Measurements from ENCODE around the gene BAD.
A peak's percentile ranks its signal among the peaks of the same experiment; 100 is the strongest.
"Not testable (repeated sequence)": the region's sequence is repeated elsewhere in the genome, so short reads cannot be mapped to it uniquely, and the experiment has no call there.

The BAD gene

GRCh38 chr11:64314805-64315561 is 30.5 kb upstream of the BAD start:
- DNase-seq, result no peak

GRCh38 chr11:64314146-64314804 is 29.8 kb upstream of the BAD start:
- DNase-seq, result no peak

- no peak for DNase-seq
Measured at GRCh38 chr11:64313491-64314145, 29.2 kb upstream of the BAD start.

GRCh38 chr11:64312947-64313346 is 28.5 kb upstream of the BAD start:
- DNase-seq, result no peak

GRCh38 chr11:64307795-64308194 is 23.3 kb upstream of the BAD start:
- DNase-seq, result not testable (repeated sequence)

- no peak for DNase-seq
Measured at GRCh38 chr11:64306876-64307622, 22.6 kb upstream of the BAD start.

- DNase-seq, result no peak
Measured at GRCh38 chr11:64306563-64306875, 22.1 kb upstream of the BAD start.

- DNase-seq, result peak; percentile 53
Measured at GRCh38 chr11:64305691-64306562, 21.5 kb upstream of the BAD start.

- peak; percentile 97 for DNase-seq
Measured at GRCh38 chr11:64305075-64305690, 20.7 kb upstream of the BAD start, which contains the start of gene ESRRA. Gene ESRRA (plus strand): TSS chr11:64305524. CDS start chr11:64307180, 1,656 bp downstream.

GRCh38 chr11:64304316-64305072 is 20.0 kb upstream of the BAD start:
- DNase-seq, result peak; percentile 88

GRCh38 chr11:64304032-64304315 is 19.5 kb upstream of the BAD start:
- DNase-seq, result no peak

- no peak for DNase-seq
Measured at GRCh38 chr11:64303109-64304031, 18.9 kb upstream of the BAD start.

- DNase-seq, result no peak
Measured at GRCh38 chr11:64299847-64300648, 15.6 kb upstream of the BAD start, which contains the start of gene CATSPERZ. Gene CATSPERZ (plus strand): TSS chr11:64300358. CDS start chr11:64300411, 53 bp downstream.

GRCh38 chr11:64298966-64299846 is 14.7 kb upstream of the BAD start:
- DNase-seq, result no peak

- DNase-seq, result no peak
Measured at GRCh38 chr11:64297699-64298358, 13.4 kb upstream of the BAD start.

GRCh38 chr11:64296830-64297698 is 12.6 kb upstream of the BAD start:
- DNase-seq, result no peak

All from fibroblast of skin of scalp (primary cell).